GM12874 (cell line): Measurements from ENCODE around the gene SLC17A5.

Experiments
- CTCF ChIP-seq: IDR thresholded peaks from 2 replicates; pipeline ENCODE4 v1.5.1; 2011; ENCODE audit warnings: low read depth, mild to moderate bottlenecking, control low read depth, low read length, moderate library complexity; ENCODE audit not compliant: insufficient read depth

The SLC17A5 gene

GRCh38 chr6:73694711-73695411 is 41.1 kb upstream of the SLC17A5 start:
- no peak for TF ChIP-seq CTCF

- TF ChIP-seq CTCF, result no peak
Observed at GRCh38 chr6:73691512-73691911, 37.7 kb upstream of the SLC17A5 start.

GRCh38 chr6:73690056-73690455 is 36.3 kb upstream of the SLC17A5 start:
- no peak for TF ChIP-seq CTCF

- no peak for TF ChIP-seq CTCF
Observed at GRCh38 chr6:73688351-73688750, 34.6 kb upstream of the SLC17A5 start.

GRCh38 chr6:73680289-73680918 is 26.6 kb upstream of the SLC17A5 start:
- TF ChIP-seq CTCF, result no peak

GRCh38 chr6:73679009-73679408 is 25.2 kb upstream of the SLC17A5 start:
- TF ChIP-seq CTCF, result no peak

GRCh38 chr6:73675466-73676098 is 21.8 kb upstream of the SLC17A5 start:
- peak; percentile 82 for TF ChIP-seq CTCF
